Endometrial microvascular endothelial cells (primary cell): ENCODE data around the gene CASP7. TPM values are rescaled to one million over a fixed set of nuclear protein-coding genes. Genes with fewer than 3 reads are reported as not detected.
"Not testable (repeated sequence)": the region's sequence is repeated elsewhere in the genome, so short reads cannot be mapped to it uniquely, and the experiment has no call there.

Experiments
- in situ Hi-C: cut with HindIII; loops from 2 replicates; pipeline ENCODE4 v1.10.0; 2017; ENCODE audit warnings: low sequenced_read_pairs, low pct_unique_long_range_greater_than_20kb; ENCODE audit errors: inconsistent ontology term
- total RNA-seq: library from RNA; depleted of rRNA; stranded (reverse); fragments of >200 nt; gene quantifications from one replicate; pipeline ENCODE4 v1.2.3, GENCODE V29; 2015; ENCODE audit errors: inconsistent ontology term

The CASP7 gene
- total RNA-seq, 1 donor from 2014 or later: 71.7 TPM

DNA sequence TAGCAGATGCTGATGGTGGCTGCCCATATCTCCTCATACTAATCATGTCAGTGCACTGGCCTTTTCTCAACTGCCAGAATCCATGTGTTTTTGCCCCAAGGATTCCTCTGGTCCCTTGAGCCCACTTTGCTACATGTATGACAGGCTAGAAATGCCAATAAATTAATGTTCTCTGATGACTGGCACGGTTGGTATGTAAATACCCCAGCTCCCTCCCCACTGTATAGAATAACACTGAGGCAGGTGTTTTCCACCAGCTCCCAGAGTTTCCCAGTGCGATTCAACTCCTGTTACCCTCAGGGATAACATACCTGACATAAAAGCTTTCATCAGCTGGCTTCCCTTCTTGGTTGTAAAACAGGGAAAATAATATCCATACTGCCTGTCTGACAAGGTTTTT is 62.8 kb downstream of the CASP7 start:
- in situ Hi-C loops: no loop called here

- in situ Hi-C loops: no loop called here
These were observed 63.9 kb downstream of the CASP7 start for GRCh38 chr10:113743594-113743993.

DNA sequence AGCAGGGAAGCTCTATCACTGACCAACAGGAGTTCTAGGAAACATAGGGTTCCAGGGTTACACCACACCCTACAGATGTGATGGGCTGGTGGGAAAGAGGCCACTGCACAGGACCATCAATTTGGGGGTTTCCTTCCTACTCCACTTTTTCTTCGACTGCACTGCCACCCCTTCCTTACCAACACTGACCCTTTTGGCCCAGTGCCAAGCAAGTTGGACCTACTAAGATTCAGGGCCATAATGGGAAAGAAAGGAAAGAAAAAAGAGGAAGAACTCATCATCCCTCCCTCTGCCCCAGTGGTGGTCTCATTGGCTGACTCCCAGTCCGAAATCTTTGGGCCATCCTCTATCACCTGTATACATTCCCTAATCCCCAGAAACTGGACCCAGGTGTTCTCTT is 65.7 kb downstream of the CASP7 start:
- in situ Hi-C loops: no loop called here

DNA sequence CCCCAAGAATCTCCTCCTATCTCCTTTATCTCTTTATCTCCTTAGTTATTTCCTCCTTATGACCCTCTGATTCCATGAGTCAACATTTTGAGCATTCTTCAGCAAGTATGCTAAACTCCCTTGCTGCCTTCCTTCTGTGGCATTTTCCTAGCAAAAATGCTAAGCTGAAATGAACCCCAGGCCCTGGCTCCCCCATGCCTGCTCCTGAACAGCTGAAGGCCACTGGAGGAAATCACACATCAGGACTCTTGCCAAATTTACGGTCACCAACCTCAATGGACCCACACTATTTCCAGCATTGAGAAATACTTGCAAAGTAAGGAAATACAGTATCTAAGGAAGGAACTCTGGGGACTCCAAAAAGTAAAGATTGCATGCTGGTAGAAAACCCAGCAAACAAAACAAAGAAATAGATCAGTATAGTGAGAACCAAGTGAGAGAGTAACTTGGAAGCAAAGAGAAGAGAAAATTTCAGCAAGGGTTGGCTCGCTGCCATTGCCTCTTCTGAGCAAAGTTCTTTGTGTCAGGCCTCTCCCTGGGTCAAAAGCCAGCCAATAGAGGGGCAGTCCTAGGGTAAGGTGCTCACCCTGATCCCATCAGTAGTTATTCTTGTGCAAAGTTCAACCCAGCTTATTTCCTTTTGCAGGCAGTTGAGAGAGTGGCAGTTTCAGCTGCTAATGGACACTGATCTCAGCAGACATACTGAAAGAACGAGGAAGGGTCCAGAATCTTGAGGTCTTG is 66.7 kb downstream of the CASP7 start:
- in situ Hi-C loops: no loop called here

DNA sequence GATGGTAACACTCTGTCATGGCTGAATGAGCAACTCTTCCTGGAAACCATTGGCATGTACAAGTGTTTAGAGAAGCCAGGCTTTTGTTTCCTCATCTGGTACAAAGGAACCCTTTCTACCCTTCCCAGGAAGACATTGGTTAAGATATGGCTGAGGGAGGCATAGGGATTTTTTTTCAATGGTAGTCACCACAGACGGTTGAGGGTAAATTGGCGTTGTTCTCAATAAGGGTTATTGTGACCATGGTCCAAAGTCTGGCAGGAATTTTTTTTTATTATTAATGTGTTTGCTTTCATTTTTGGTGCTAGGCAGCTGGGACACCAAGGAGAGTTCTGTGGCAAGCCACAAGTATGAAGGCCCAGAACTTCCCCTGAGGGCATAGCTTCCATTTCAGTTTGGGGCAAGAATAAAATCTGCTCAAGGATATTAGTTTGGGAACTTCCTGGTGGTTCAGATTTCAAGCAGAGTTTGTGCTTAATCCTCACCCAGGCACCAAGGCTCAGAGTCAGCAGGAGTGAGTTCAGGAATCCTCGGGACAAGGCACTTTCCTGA is 71.5 kb downstream of the CASP7 start, which contains the start of gene PLEKHS1:
Gene PLEKHS1, plus strand, starts transcription at position 502 of the 552 bp plus-strand sequence. CDS start 3,596 bp downstream, outside the sequence.
- in situ Hi-C loops: no loop called here

GRCh38 chr10:113752553-113752952 is 72.8 kb downstream of the CASP7 start:
- in situ Hi-C loops: no loop called here

- in situ Hi-C loops: no loop called here
These were observed 73.4 kb downstream of the CASP7 start for GRCh38 chr10:113753020-113753692.

DNA sequence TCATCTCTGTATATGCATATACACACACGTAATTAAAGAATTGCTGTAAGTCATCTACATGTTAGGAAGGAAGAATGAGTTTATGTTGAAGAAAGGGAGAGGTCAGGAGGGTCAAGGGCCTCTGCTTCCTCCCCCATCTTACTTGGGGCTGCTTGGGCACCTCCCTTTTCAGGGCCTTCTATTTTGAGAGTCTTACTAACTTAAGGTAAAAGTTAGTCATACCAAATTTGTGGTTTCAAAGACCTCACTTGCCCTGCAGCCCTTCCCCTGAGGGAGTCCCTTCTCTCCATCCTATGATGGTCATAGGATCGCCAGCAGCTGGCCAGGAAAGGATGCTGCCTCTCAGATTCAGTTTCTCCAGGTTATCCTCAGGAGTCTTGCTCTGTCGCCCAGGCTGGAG is 74.4 kb downstream of the CASP7 start:
- in situ Hi-C loops: no loop called here

GRCh38 chr10:113754768-113755167 is 75.1 kb downstream of the CASP7 start:
- in situ Hi-C loops: no loop called here

DNA sequence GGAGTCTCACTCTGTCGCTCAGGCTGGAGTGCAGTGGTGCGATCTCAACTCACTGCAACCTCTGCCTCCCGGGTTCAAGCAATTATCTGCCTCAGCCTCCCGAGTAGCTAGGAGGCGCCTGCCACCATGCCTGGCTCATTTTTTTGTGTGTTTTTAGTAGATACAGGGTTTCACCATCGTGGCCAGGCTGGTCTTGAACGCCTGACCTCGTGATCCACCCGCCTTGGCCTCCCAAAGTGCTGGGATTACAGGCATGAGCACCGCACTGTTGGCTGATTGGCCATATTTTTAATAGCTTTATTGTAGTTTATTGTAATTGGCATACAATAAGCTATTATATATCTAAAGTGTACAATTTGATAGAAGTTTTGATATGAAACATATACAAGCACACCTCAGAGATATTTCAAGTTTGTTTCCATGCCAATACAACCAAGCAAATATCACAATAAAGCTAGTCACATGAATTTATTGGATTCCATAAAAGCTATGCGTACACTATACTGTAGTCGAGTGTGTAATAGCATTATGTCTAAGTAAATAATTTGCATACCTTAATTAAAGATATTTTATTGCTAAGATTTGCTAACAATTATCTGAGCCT is 77.3 kb downstream of the CASP7 start:
- in situ Hi-C loops: no loop called here

- in situ Hi-C loops: no loop called here
These were observed 82.4 kb downstream of the CASP7 start for GRCh38 chr10:113762083-113762482.

DNA sequence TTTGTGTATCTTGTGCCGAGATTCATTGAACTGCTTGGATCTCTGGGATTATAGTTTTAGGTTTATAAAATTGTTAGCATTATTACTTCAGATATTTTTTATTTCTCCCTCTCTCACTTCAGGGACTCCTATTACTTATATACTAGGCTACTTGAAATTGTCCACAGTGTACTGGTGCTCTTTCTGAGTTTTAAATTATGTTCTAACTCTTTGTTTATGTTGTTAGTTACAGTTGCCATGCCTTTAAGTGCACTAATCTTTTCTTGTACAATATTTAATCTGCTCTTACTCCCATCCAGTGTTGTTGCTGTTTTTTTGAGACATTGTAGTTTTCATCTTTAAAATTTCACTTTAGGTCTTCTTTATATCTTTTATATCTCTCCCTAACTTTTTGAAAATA is 84.9 kb downstream of the CASP7 start:
- in situ Hi-C loops: no loop called here

DNA sequence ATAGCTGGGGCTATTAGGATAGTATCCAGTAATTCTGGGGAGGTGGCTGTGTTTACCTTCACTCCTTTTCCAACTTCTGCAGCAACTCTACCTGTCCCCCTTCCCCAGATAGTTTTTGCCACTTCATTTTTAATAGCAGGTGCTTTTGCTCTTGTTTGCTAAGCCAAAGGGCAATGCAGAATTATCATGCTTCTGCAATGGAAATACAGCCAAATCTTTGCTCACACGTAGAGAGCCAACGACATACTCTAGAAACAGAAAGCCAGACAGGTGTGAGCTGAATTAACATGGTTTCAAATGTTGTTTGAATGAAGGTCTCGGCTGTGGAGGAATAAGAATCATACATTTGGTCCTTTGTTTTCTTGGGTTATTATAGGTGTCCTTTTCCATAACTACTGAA is 86.2 kb downstream of the CASP7 start:
- in situ Hi-C loops: no loop called here

GRCh38 chr10:113767222-113767621 is 87.5 kb downstream of the CASP7 start:
- in situ Hi-C loops: no loop called here

GRCh38 chr10:113770346-113770745 is 90.6 kb downstream of the CASP7 start:
- in situ Hi-C loops: no loop called here

GRCh38 chr10:113771131-113771530 is 91.4 kb downstream of the CASP7 start:
- in situ Hi-C loops: not testable (repeated sequence)

DNA sequence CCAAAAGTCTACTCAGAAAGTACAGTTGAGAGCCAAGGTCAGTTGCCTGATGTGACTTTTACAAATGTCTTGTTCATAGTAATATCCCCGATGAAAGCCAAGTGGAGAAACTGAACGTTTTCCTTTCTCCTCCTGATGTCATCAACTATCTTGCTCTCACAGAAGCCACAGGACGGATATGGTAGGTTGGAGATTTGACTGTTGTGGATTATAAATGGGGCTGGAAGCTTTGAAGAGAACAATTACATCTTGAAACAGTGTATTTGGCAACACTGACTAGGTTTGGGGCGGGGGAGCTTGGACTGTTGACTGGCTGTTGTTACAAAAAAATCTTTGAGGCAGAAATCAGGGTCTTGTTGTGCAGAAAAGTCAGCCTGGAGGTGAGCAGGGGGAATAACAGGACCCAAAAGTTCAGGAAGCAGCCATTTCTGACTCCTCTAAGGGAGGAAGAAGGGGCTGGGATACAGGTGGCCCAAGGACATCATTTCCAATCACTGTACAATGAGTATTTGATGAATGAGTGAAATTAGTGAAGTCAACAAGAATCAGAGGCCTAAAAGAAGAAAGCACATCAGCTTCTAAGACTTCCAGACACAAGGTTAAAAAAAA is 96.1 kb downstream of the CASP7 start:
- in situ Hi-C loops: no loop called here

- in situ Hi-C loops: no loop called here
These were observed 96.8 kb downstream of the CASP7 start for GRCh38 chr10:113776553-113776952.
